NCI-H460 (cell line): ENCODE results near the gene CUL3. TPM values are rescaled to one million over a fixed set of nuclear protein-coding genes. Genes with fewer than 3 reads are reported as not detected.
"Not testable (repeated sequence)": the region's sequence is repeated elsewhere in the genome, so short reads cannot be mapped to it uniquely, and the experiment has no call there.

Source experiments
- DNase-seq: peaks from one replicate; pipeline ENCODE4 v3.0.0-alpha.2; 2016; ENCODE audit warnings: low read depth; ENCODE audit errors: extremely low read depth
- total RNA-seq: library from RNA; depleted of rRNA; stranded (reverse); fragments of >200 nt; shearing (Covaris generic); gene quantifications from 2 replicates; pipeline ENCODE4 v1.2.3, GENCODE V29; 2014

The CUL3 gene
- total RNA-seq, 1 experiment from 2014 or later: 81.3 TPM

- not testable (repeated sequence) for DNase-seq
Measured at GRCh38 chr2:224583033-224583432, 2.1 kb downstream of the CUL3 start.

DNA sequence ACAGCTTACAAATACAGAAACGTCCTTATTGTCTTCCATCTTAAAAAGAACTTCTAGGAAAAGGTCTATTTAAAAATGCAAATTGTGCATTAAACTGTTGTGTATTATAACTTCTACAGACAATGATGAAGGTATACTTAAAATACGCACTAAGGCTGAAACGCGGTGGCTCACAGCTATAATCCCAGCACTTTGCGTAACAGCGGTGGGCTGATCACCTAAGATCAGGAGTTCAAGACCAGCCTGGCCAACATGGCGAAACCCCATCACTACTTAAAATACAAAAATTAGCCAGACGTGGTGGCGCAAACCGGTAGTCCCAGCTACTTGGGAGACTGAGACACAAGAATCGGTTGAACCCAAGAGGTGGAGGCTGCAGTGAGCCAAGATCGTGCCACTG, 4.9 kb downstream of the CUL3 start:
- DNase-seq: no peak

DNA sequence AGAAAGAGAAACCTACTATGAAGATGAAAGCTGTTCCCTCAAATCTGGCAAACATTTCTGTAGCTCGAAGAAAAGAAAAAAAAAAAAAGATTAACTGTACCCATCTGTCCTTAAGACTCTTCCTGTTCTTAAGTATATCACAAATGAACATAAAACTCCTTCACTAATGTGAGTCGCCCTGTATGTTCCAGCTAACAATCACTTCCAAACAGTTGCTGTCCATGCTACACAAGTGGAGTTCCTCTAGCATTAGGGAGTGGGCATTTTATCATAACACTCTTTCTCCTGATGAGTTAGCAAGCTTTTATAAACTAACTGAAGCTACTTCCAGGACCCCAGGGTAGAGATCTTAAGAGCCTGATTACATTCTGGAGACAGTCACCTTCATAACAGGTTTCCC, 5.8 kb downstream of the CUL3 start:
- DNase-seq: no peak

DNA sequence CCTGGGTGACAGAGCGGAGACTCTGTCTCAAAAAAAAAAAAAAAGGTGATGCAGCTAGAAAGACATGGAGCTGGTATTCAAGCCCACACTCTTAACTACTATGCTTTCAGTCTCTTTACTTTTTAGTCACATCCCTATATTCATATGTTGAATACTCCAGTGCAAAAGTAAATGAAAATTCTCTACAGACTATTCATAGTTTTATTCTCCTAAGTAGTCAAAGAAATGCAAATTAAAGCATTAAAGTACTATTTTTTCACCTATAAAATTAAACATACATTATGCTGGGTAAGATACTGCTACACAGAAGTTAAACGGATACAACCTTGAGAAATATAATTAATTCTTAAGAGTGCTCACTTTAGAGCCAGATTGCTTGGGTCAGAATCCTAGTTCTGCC, 7.6 kb downstream of the CUL3 start:
- DNase-seq: no peak

- DNase-seq: no peak
Measured at GRCh38 chr2:224576088-224576715, 9.0 kb downstream of the CUL3 start.

DNA sequence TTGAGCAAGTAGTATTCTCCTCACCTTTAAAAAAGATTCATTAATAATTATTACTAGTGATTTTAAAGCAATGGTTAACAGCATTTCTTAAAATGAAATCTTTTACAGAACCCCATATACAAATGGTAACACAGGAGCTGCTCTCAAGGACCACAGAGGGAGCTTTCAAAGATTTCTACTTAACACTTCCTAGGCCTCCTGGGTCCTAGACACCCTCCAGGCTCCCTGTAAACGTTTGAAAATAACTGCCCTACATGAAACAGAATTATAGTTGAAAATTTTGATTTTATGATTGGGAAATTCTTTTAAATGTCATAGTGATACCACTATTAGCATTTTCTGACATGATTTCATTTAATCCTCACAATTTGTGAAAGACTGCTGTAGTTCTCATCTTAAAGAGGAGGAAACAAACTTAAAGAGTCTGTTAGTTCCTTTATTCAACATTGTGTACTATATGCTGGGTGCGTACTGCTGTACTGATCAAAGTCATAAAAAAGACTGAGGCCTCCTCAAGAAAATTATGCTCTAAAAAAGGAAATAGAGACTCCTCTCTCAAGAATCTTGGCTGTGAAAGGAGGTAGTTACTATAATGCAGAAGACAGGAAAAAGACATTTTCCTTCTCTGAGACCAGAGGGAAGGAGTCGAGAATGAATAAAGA, 10.6 kb downstream of the CUL3 start:
- no peak for DNase-seq

- no peak for DNase-seq
Measured at GRCh38 chr2:224573724-224574123, 11.4 kb downstream of the CUL3 start.

GRCh38 chr2:224572338-224572737, 12.8 kb downstream of the CUL3 start:
- no peak for DNase-seq

- no peak for DNase-seq
Measured at GRCh38 chr2:224570328-224570993, 14.7 kb downstream of the CUL3 start.

DNA sequence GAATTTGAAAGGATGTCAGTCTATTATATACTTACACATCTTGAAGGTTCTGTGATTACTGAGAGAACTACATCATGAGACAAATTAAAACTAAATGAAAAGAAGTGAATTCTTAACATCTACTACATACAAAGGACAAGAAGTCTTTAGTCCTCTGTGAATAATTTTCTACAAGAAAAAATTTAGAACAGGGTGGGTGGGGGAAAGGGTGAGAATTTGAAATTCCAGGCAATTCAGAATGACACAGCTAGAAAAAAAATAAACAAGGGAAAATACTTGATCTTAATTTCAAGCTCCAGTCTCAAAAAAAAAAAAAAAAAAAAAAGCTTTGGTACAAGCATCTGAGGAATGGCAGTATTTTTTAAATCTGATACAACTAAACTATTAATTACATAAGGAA, 15.5 kb downstream of the CUL3 start:
- no peak for DNase-seq

DNA sequence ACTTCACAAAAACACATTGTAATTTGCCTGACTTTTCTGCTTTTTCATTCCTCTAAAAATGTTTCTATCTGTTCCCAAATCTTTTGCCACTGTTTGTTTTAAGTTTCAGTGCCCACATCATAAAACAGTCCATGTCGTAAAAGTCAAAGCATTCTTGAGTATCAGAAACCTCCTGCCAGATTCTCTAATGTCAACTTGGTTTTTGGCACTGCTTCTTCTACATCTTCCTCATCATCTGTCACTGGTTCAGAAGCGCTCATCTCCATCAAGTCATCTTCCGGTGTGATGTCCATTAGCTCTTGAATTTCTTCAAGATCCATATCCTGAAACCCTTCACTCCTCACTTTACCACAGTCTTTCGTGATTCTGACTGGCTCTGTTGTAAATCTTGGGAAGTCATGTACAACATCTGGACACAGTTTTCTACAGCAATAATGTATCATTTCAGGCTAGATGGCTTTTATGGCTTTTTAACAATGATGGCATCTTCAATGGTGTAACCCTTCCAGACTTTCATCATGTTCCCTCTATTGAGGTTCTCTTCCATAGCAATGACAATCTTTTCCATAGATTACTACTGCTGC, 19.6 kb downstream of the CUL3 start:
- no peak for DNase-seq

- DNase-seq: no peak
Measured at GRCh38 chr2:224563537-224563936, 21.6 kb downstream of the CUL3 start.

- no peak for DNase-seq
Measured at GRCh38 chr2:224562831-224563230, 22.3 kb downstream of the CUL3 start.

DNA sequence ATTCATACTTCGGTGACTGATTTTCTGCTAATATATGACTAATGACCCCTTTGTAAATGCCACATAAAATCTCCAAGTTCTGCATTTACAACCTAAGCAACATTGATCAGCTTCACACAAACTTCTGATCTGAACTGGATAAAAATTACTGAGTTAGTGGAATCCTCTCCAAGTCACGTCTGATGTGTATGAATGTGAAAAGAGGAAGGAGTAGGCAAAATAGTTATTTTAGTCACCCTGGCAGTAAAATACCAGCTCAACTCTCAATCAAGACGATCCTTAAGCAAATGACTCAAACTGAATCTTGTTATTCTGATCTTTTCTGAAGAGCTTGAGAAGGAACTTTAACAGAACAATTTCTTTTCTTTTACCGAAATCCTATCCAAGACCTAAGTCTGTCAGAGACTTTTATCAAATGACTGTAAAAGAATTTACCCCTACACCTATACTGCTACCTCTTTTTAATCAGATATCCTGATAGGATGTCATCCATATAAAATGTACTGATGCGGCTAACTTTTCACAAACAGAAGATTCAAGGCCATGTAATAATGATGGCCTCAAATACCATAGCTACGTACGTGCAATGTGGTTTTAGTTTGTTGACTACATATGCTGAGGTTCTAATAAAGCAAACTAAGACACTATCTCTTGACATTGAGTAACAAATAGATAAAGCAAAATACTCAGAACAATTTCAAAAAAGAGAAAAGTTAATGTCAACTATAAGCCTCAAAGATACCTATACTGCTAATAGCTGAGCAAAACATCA, 23.7 kb downstream of the CUL3 start:
- no peak for DNase-seq

- DNase-seq: no peak
Measured at GRCh38 chr2:224560549-224560948, 24.6 kb downstream of the CUL3 start.

- no peak for DNase-seq
Measured at GRCh38 chr2:224557610-224558009, 27.6 kb downstream of the CUL3 start.

DNA sequence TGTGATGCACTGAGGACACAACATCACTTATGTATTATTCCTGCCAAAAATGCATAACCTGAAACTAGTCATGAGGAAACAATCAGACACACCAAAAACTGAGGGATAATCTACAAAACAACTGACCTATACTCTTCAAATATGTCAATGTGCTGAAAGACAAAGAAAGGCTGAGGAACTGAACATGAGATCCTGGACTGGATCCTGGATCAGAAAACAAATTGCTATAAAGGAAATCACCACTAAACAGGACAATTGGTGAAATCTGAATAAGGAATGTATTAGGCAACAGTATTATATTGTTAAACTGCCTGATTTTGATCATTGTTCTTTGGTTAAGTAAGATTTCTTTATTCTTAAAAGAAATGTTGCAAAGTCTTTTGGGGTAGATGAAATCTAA, 28.8 kb downstream of the CUL3 start:
- DNase-seq: no peak

DNA sequence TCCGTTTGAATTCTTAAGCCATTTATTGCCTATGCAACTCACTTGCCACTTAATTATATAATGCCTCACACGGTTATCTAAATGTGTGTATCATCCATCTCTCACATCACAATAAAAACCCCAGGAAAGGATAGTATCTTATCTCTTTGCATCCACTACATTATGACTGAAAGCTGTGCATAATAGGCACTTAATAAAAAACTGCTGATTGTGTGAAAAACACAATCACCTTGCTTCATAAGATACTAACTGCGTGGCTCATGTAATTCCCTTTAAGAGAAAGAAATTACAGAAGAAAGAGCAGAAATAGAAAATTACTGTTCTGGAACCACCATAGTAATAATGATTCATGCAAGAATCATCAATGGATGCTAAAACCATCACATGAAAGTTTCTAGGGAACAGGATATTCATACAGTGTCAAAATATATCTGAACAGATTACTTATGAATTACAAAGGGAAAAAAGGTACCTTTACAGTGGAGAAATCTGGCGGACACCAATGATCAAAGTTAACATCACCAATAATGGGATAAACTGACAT, 29.3 kb downstream of the CUL3 start:
- DNase-seq: no peak

DNA sequence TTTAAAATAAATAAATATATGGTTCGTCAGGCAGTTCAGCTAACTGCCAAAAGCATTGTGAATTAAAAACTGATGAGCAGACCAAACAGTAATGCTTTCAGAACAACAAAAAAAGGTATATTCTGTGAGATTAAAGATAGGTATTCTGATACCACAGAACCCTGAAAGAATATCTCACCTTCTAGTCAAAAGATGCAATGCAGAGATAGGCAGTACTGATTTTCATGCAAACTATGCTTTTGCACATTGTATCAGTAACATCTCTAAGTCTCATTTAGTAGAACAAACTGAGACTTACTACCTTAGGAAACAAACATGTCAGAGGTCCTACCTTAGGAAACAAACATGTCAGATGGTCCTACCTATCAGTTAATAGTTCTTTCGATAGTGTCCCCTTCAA, 32.4 kb downstream of the CUL3 start:
- DNase-seq: no peak

DNA sequence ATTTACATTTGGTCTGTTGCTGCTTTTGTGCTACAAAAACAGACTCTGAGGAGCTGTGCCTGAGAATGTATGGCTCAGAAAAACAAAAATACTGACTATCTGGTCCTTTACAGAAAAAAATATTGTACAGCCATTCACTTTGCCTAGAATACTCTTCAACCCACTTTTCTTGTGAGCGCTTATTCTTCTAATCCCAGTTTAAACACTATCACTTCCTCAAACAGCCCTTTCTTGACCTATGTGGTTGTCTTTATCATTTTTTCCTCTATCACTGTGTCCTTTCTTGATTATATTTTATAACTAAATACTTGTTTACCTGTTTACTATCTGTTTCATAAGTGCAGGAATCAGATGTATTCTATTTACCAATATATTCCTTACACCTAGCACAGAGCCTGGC, 33.5 kb downstream of the CUL3 start:
- DNase-seq: no peak

GRCh38 chr2:224546926-224547325, 38.2 kb downstream of the CUL3 start:
- no peak for DNase-seq
